Measurements from ENCODE around the gene CHKA.
A peak's percentile ranks its signal among the peaks of the same experiment; 100 is the strongest.

Gene CHKA

GRCh38 chr11:68089679-68090078, 31.5 kb downstream of the CHKA start:
- TF ChIP-seq CTCF (IDR thresholded peaks at IDR 0.05; ENCODE audit: insufficient read depth, low read length) (no peak), POLR2AphosphoS5 (IDR thresholded peaks at IDR 0.05; ENCODE audit: low read depth) (no peak), SPI1 (IDR thresholded peaks at IDR 0.05; ENCODE audit: borderline replicate concordance, low read depth) (no peak), GABPA (IDR thresholded peaks at IDR 0.05; ENCODE audit: low read depth) (no peak), REST (IDR thresholded peaks at IDR 0.05; ENCODE audit: insufficient replicate concordance, low read depth) (no peak)
- Histone ChIP-seq H3K27ac (replicated peaks) (peak overlapping the region; percentile 71), H3K27me3 (ENCODE audit: insufficient read depth, poor library complexity, severe bottlenecking) (no peaks in the 10 kb centered on the region), H3K4me3 (replicated peaks; ENCODE audit: insufficient read depth, low read length) (no peak overlapping the region)
- DNase-seq (ENCODE audit: low read depth in 1 of 2, low spot score in 1 of 2), result no peak

GRCh38 chr11:68083517-68083916, 37.7 kb downstream of the CHKA start:
- Histone ChIP-seq H3K27ac (replicated peaks) (no peak overlapping the region), H3K27me3 (ENCODE audit: insufficient read depth, poor library complexity, severe bottlenecking) (no peaks in the 10 kb centered on the region), H3K4me3 (replicated peaks; ENCODE audit: insufficient read depth, low read length) (no peak overlapping the region)
- TF ChIP-seq REST (IDR thresholded peaks at IDR 0.05; ENCODE audit: insufficient replicate concordance, low read depth) (no peak), POLR2AphosphoS5 (IDR thresholded peaks at IDR 0.05; ENCODE audit: low read depth) (no peak), CTCF (IDR thresholded peaks at IDR 0.05; ENCODE audit: insufficient read depth, low read length) (no peak), GABPA (IDR thresholded peaks at IDR 0.05; ENCODE audit: low read depth) (no peak), SPI1 (IDR thresholded peaks at IDR 0.05; ENCODE audit: borderline replicate concordance, low read depth) (no peak)
- DNase-seq (ENCODE audit: low read depth in 1 of 2, low spot score in 1 of 2), result no peak

- H3K27ac ChIP-seq (replicated peaks), result no peak overlapping the region
- no peak for DNase-seq (ENCODE audit: low read depth in 1 of 2, low spot score in 1 of 2)
- TF ChIP-seq REST (IDR thresholded peaks at IDR 0.05; ENCODE audit: insufficient replicate concordance, low read depth) (no peak), SPI1 (IDR thresholded peaks at IDR 0.05; ENCODE audit: borderline replicate concordance, low read depth) (no peak), CTCF (IDR thresholded peaks at IDR 0.05; ENCODE audit: insufficient read depth, low read length) (no peak), POLR2AphosphoS5 (IDR thresholded peaks at IDR 0.05; ENCODE audit: low read depth) (no peak), GABPA (IDR thresholded peaks at IDR 0.05; ENCODE audit: low read depth) (no peak)
- H3K27me3 ChIP-seq (ENCODE audit: insufficient read depth, poor library complexity, severe bottlenecking), result no peaks in the 10 kb centered on the region
- no peak overlapping the region for H3K4me3 ChIP-seq (replicated peaks; ENCODE audit: insufficient read depth, low read length)
Measured at GRCh38 chr11:68082481-68082880, 38.7 kb downstream of the CHKA start.

Measured in HL-60 (cell line).